RWPE2 (cell line): ENCODE results near the gene MRPL21.

Experiments
- ATAC-seq: fragments of 200-7000 bp; cut with Tn5 transposase; 3 replicates; pipeline ENCODE4 v1.9.1; 2021; ENCODE audit warnings: low read depth
- DNase-seq: peaks from one replicate; pipeline ENCODE4 v3.0.0-alpha.2; 2020; ENCODE audit warnings: low spot score
- H3K27ac ChIP-seq: fragments of 450-650 bp; 2 replicates; pipeline ENCODE4 v1.5.1; 2017; ENCODE audit warnings: mild to moderate bottlenecking; ENCODE audit not compliant: poor library complexity, severe bottlenecking
- H3K27me3 ChIP-seq: fragments of 250-450 bp; sonication (Bioruptor Pico); 2 replicates; pipeline ENCODE4 v1.5.1; 2021; ENCODE audit warnings: mild to moderate bottlenecking, moderate library complexity; ENCODE audit not compliant: insufficient read depth, poor library complexity, severe bottlenecking
- H3K36me3 ChIP-seq: fragments of 250-450 bp; sonication (Bioruptor Pico); 2 replicates; pipeline ENCODE4 v1.5.1; 2020; ENCODE audit warnings: low read depth, mild to moderate bottlenecking, moderate library complexity
- H3K4me1 ChIP-seq: fragments of 250-450 bp; sonication (Bioruptor Pico); 2 replicates; pipeline ENCODE4 v1.5.1; 2021; ENCODE audit warnings: mild to moderate bottlenecking, moderate library complexity; ENCODE audit not compliant: insufficient read depth, poor library complexity, severe bottlenecking
- H3K4me3 ChIP-seq: fragments of 250-450 bp; sonication (Bioruptor Pico); 2 replicates; pipeline ENCODE4 v1.5.1; 2021; ENCODE audit warnings: mild to moderate bottlenecking, moderate library complexity; ENCODE audit not compliant: severe bottlenecking
- H3K9me3 ChIP-seq: fragments of 250-450 bp; sonication (Bioruptor Pico); 2 replicates; pipeline ENCODE4 v1.5.1; 2021; ENCODE audit warnings: mild to moderate bottlenecking, moderate library complexity; ENCODE audit not compliant: severe bottlenecking
- CTCF ChIP-seq: fragments of 450-650 bp; IDR thresholded peaks from one replicate; pipeline ENCODE4 v1.5.1; 2017; ENCODE audit warnings: mild to moderate bottlenecking, moderate library complexity; ENCODE audit not compliant: poor library complexity, severe bottlenecking

MRPL21 gene

GRCh38 chr11:68924073-68924925, 20.7 kb upstream of the MRPL21 start:
- peaks cover 92% of the 10 kb centered on the region for H3K36me3 ChIP-seq

GRCh38 chr11:68923614-68924013, 20.0 kb upstream of the MRPL21 start:
- ATAC-seq (no peak), DNase-seq (peak; percentile 3)
- Histone ChIP-seq H3K27me3 (no peaks in the 10 kb centered on the region), H3K27ac (no peak overlapping the region), H3K36me3 (peaks cover 91% of the 10 kb centered on the region), H3K4me1 (no peaks in the 10 kb centered on the region), H3K9me3 (peaks cover 3% of the 10 kb centered on the region), H3K4me3 (no peak overlapping the region)
- TF ChIP-seq CTCF = no peak

More at GRCh38 chr11:68924073-68924925, 20.7 kb upstream of the MRPL21 start:
- Histone ChIP-seq H3K4me1 (no peaks in the 10 kb centered on the region), H3K4me3 (no peak overlapping the region), H3K27me3 (no peaks in the 10 kb centered on the region), H3K27ac (no peak overlapping the region), H3K9me3 (peaks cover 3% of the 10 kb centered on the region)
- DNase-seq = peak; percentile 11
- no peak for TF ChIP-seq CTCF
- ATAC-seq = no peak

GRCh38 chr11:68916439-68916838, 12.8 kb upstream of the MRPL21 start:
- H3K36me3 ChIP-seq = peaks cover 58% of the 10 kb centered on the region
- DNase-seq = no peak
- H3K27me3 ChIP-seq = no peaks in the 10 kb centered on the region
- TF ChIP-seq CTCF = no peak
- H3K9me3 ChIP-seq = no peaks in the 10 kb centered on the region
- H3K4me3 ChIP-seq = no peak overlapping the region
- H3K27ac ChIP-seq = no peak overlapping the region
- no peak for ATAC-seq
- no peaks in the 10 kb centered on the region for H3K4me1 ChIP-seq

- Histone ChIP-seq H3K9me3 (no peaks in the 10 kb centered on the region), H3K27me3 (no peaks in the 10 kb centered on the region), H3K36me3 (peaks cover 58% of the 10 kb centered on the region), H3K4me1 (no peaks in the 10 kb centered on the region), H3K27ac (no peak overlapping the region), H3K4me3 (no peak overlapping the region)
- no peak for ATAC-seq
- no peak for DNase-seq
- no peak for TF ChIP-seq CTCF
These were observed 11.1 kb upstream of the MRPL21 start for GRCh38 chr11:68914761-68915160.

- no peak for TF ChIP-seq CTCF
- no peaks in the 10 kb centered on the region for H3K27me3 ChIP-seq
- H3K4me3 ChIP-seq = no peak overlapping the region
- H3K27ac ChIP-seq = no peak overlapping the region
- no peaks in the 10 kb centered on the region for H3K4me1 ChIP-seq
- DNase-seq (no peak), ATAC-seq (no peak)
- no peaks in the 10 kb centered on the region for H3K9me3 ChIP-seq
- H3K36me3 ChIP-seq = peaks cover 64% of the 10 kb centered on the region
These were observed 9.6 kb upstream of the MRPL21 start for GRCh38 chr11:68913188-68913587.
